ENCODE measurements around the gene HMCN2.

The HMCN2 gene

GRCh38 chr9:130310456-130310855 is 44.9 kb downstream of the HMCN2 start:
- H3K36me3 ChIP-seq, result no peaks in the 10 kb centered on the region
- no peak for TF ChIP-seq CTCF (IDR thresholded peaks at IDR 0.05; ENCODE audit: low read depth, low read length)
- H3K4me1 ChIP-seq, result peaks cover 9% of the 10 kb centered on the region
- H3K4me3 ChIP-seq (ENCODE audit: low read depth, low read length), result no peak overlapping the region
- DNase-seq, result no peak
- no peaks in the 10 kb centered on the region for H3K27me3 ChIP-seq
- no peaks in the 10 kb centered on the region for H3K9me3 ChIP-seq

GRCh38 chr9:130311003-130311402 is 45.4 kb downstream of the HMCN2 start:
- no peak for TF ChIP-seq CTCF (IDR thresholded peaks at IDR 0.05; ENCODE audit: low read depth, low read length)
- H3K4me1 ChIP-seq, result peaks cover 9% of the 10 kb centered on the region
- no peak overlapping the region for H3K4me3 ChIP-seq (ENCODE audit: low read depth, low read length)
- H3K36me3 ChIP-seq, result no peaks in the 10 kb centered on the region
- no peaks in the 10 kb centered on the region for H3K27me3 ChIP-seq
- no peak for DNase-seq
- H3K9me3 ChIP-seq, result no peaks in the 10 kb centered on the region

GRCh38 chr9:130311408-130312140 is 46.0 kb downstream of the HMCN2 start:
- no peak for TF ChIP-seq CTCF (IDR thresholded peaks at IDR 0.05; ENCODE audit: low read depth, low read length)
- peaks cover 9% of the 10 kb centered on the region for H3K4me1 ChIP-seq
- no peaks in the 10 kb centered on the region for H3K9me3 ChIP-seq

GRCh38 chr9:130313103-130313858 is 47.7 kb downstream of the HMCN2 start:
- Histone ChIP-seq H3K4me1 (peaks cover 5% of the 10 kb centered on the region), H3K9me3 (no peaks in the 10 kb centered on the region), H3K27me3 (no peaks in the 10 kb centered on the region), H3K4me3 (ENCODE audit: low read depth, low read length) (no peak overlapping the region), H3K36me3 (no peaks in the 10 kb centered on the region)
- no peak for TF ChIP-seq CTCF (IDR thresholded peaks at IDR 0.05; ENCODE audit: low read depth, low read length)
- DNase-seq, result no peak

More at GRCh38 chr9:130311408-130312140, 46.0 kb downstream of the HMCN2 start:
- H3K4me3 ChIP-seq (ENCODE audit: low read depth, low read length), result no peak overlapping the region
- H3K36me3 ChIP-seq, result no peaks in the 10 kb centered on the region
- no peaks in the 10 kb centered on the region for H3K27me3 ChIP-seq
- no peak for DNase-seq

- Histone ChIP-seq H3K36me3 (no peaks in the 10 kb centered on the region), H3K9me3 (no peaks in the 10 kb centered on the region), H3K27me3 (no peaks in the 10 kb centered on the region), H3K4me1 (peaks cover 9% of the 10 kb centered on the region; the same call in 1 of the 2 replicates), H3K4me3 (ENCODE audit: low read depth, low read length) (no peak overlapping the region)
- TF ChIP-seq CTCF (IDR thresholded peaks at IDR 0.05; ENCODE audit: low read depth, low read length), result no peak
- no peak for DNase-seq
These were observed 50.1 kb downstream of the HMCN2 start for GRCh38 chr9:130315446-130316226.

Measured in BE2C (cell line).